Measurements from ENCODE around the gene SLC25A1.

The SLC25A1 gene

DNA sequence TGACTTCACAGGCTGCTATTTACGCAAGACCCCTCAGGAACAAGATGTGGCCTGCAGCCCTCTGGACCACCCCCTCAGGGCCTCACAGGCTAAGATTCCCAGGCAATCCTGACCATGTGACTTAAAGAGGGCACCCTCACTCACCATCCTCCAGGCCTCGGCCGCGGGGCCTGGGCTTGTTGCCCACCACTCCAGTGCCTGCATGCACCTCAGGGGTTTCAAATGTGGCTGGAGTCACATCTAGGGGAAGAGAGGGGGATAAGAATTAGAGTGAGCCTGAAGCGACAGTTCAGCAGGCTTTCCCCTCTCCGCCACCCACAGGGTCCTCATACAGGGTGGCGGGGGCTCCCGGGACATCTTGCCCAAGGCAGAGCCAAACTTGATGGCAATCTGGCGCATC, 36.1 kb downstream of the SLC25A1 start:
- DNase-seq (ENCODE audit: extremely low read depth in 1 of 2, low read depth in 1 of 2), result no peak

DNA sequence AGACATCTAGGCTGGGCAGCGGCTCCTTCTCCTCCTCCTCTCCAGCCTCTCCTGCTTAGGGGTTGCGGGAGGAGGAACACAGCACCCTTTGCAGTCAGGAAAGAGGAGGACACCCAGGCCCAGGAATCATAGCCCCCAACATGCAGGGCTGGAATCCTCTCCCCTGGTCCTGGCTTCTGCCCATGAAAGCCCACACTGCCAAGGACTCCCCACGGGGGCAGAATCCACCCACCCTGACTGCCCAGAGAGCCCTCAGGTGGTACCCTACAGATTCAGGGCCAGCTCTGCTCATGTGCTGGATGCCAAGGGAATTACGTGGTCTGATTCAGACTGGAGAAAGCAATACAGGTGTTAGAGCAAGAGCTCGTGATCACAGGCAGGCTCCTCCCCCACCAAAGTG, 38.6 kb downstream of the SLC25A1 start:
- no peak for DNase-seq (ENCODE audit: extremely low read depth in 1 of 2, low read depth in 1 of 2)

DNA sequence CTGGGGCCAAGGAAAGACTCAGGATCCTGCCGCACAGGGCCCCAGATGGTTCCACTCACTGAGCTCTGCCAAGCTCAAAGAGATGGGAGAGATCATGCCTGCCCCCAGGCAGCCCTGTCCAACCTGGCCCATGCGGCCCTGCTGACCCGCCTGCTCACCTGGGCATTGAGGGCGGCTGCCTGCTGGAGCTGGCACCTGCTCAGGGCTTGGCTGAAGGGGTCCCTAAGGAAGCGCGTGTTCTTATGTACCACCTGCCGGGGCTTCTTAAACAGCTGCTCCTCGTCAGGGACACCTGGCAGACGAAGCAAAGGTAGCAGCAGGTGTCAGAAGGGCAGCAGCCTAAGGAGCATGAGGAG, 39.6 kb downstream of the SLC25A1 start:
- no peak for DNase-seq (ENCODE audit: extremely low read depth in 1 of 2, low read depth in 1 of 2)

DNA sequence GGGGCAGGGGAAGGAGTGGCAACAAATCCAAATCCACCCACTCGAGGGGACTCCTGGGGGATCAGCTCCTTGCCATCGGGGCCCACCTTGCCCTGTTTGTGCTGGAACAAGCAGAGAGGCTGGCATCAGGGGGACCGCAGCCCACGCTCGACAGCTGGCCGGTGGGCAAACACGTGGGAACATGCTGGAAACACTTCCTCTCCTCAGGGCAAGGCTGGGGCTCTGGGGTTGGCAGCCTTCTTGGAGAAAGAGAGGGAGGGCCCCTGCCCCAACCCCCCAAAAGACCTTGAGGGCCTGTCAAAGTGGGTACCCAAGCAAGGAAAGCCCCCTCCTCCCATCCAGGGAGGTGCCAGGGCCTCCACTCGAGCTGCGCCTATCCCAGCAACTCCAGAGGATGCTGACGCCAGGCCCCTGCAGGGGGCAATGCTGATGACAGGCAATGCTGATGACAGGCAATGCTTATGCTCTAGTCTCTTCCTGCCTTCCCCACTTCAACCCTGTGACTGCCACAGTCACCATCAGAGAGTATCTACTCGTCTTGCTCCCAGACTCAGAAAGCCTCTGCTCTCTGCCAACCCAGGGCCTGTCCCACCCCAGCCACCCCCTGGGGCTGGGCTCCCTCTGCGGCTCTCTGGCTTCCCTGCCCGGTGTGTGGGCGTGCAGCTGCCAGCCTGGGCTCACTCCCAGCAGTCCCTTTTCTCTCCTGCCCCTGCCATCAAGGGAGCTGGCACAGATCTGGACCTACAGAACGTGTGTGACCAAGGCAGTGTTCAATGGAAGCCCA, 40.1 kb downstream of the SLC25A1 start:
- DNase-seq (ENCODE audit: extremely low read depth in 1 of 2, low read depth in 1 of 2), result no peak

DNA sequence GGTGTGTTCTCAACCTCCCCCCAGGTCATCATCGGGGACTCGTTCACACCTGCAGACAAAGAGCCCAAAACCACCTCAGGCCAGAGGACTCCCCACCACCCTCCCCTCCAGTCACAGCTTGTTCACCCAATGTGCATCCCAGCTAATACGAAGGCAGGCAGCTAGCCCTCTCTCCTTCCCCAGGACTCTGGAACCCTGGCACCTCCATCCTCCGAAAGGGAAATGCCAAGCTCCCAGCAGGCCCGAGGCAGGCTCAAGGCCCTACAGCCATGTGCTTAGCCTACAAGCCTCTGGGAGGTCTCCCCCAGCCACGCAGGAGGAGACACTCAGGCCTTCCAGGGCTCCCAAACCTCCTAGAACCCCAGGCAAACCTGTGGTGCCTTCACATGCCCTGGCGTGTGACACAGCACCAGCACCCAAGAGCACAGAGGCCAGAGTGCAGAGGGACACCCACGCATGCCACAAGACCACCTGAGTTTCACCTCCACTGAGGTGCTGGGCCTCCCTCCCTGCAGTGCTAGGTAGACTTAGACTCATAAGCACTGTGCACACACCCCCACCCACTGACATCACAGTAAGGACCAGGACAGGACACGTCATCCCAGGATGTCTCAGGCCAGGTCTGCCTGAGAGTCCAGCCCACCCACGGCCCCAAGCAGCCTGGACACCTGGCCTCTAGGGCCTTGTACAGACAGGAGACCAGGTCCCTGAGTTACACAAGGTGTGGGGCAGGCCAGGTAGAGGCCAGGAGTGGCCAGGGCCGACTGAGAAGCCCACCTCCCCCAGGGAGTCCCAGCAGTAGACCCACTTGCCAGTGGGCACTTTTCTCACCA, 40.9 kb downstream of the SLC25A1 start:
- no peak for DNase-seq (ENCODE audit: extremely low read depth in 1 of 2, low read depth in 1 of 2)

DNA sequence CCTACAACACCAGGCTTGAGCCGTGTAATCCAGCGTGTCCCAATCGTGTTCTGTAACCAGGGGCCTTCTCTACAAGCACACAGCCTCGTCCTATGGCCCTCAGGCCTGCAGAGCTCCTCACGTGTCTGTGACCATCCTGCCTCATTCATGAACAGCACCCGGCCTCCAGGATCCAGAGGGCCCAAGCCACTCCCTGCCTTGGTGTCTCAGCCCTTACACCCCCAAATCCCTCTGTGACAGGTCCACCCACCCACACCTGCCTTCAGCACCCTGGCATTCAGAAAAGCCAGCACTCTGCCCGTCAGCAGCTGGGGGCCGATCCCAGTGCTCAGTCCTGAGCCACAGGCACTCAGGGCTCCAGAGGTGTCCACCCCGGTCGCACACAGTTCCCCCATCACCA, 41.6 kb downstream of the SLC25A1 start:
- no peak for DNase-seq (ENCODE audit: extremely low read depth in 1 of 2, low read depth in 1 of 2)

DNA sequence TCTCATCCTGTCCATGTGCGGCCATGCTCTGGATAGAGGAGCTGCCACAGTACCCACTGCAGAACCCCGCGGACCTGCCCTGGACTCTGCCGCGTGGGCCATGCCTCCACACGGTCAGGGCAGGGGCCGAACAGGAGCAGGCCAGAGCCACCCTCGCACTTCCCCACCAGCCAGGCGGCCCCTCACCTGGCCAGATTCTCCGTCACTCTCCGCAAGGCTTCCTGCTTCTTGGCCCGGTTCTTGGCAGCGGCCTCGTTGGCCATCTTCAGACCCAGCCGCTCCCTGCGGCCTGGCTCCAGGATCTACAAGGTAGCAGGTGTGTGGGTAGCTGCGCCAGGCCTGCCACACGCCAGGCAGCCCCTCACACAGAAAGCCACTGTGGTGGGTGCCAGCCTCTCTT, 43.7 kb downstream of the SLC25A1 start:
- DNase-seq (ENCODE audit: extremely low read depth in 1 of 2, low read depth in 1 of 2), result no peak

DNA sequence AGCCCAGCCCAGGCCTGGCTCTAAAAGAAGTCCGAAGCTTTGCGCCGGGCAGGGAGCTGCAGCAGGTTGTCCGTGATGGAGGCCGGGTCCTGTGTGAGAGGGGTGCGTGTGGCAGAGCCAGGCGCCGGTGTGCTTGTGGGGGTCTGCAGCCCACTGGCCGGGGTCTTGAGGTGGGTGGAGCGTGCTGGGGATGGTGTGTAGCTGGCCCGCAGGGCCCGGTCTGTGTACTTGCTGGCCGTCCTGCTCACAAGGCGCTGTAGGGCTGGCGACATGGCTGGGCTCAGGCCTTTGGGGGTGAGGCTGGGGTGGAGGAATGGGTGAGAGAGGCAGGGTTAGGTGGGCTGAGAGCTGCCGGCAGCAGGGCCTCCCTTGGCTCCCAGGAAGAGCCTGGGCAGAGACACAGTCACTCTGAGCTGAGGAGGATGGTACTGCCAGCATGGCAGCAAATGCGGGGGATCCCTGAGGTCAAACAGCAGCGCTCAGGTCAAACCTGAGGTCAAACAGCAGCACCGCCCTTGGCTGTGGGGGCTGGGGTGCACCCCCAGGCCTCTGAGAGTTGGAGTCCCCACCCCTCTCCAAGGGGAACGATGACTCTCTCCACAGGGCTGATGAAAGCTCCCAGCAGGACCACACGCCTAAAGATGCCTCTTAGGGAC, 44.2 kb downstream of the SLC25A1 start:
- no peak for DNase-seq (ENCODE audit: extremely low read depth in 1 of 2, low read depth in 1 of 2)

DNA sequence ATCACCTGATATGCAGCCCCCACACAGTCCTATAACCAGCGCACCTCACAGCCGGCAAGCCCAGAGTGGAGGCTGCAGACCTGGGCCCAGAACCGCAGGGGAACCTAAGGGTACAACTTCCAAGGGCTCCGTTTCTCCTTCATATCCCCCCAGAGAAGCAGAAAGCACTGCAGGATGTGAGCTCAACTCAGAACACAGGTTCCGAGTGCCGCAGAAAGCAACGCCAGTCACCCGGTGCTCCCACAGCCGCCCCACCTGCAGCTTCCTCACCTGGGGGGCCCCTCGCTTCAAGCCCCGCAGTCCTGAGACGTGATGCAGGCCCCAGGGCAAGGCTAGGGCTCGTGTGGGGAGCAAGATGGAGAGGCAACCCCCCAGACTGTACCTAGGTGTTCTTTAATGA, 45.0 kb downstream of the SLC25A1 start:
- DNase-seq (ENCODE audit: extremely low read depth in 1 of 2, low read depth in 1 of 2), result no peak

DNA sequence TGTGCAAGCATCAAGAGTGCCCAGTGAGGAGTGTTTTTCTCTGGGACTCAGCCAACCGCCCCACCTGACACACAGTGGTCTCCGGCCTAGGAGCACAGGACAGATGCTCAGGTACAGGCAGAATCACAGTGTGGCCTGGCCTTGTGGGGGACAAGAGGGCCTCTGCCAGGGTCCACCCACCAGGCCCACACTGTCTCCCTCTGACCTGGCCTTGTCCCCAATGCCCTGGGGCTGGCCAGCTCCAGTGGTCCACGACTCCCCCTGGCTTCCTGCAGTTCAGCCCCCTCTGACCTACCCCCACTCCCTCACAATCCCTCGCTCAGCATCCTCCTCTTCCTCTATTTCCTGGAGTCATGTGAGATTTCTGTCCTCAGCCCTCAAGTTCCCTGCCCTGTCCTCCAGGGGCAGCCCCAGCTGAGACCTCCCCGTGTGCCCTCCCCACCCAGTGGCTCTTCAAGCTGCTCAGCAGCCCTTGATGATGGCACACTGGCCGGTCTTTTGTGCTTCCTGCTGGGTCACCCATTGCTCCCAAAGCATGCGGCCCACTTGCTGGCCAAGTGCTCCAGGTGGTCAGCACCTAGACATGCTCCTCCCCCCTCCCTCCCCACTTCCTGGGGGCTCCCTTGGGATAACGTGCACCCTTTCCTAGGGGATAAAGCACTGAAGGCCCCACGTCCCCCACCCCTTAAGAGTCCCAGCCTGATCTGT, 45.7 kb downstream of the SLC25A1 start:
- no peak for DNase-seq (ENCODE audit: extremely low read depth in 1 of 2, low read depth in 1 of 2)

DNA sequence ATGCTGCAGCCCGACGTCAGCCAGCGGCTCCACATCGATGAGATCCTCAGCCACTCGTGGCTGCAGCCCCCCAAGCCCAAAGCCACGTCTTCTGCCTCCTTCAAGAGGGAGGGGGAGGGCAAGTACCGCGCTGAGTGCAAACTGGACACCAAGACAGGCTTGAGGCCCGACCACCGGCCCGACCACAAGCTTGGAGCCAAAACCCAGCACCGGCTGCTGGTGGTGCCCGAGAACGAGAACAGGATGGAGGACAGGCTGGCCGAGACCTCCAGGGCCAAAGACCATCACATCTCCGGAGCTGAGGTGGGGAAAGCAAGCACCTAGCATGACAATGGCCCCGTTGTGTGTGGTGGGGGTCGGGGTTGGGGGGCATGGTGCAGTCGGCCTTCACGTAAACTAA, 46.4 kb downstream of the SLC25A1 start:
- DNase-seq (ENCODE audit: extremely low read depth in 1 of 2, low read depth in 1 of 2), result no peak

DNA sequence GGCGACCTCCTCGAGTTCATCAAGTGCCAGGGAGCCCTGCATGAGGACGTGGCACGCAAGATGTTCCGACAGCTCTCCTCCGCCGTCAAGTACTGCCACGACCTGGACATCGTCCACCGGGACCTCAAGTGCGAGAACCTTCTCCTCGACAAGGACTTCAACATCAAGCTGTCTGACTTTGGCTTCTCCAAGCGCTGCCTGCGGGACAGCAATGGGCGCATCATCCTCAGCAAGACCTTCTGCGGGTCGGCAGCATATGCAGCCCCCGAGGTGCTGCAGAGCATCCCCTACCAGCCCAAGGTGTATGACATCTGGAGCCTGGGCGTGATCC, 46.9 kb downstream of the SLC25A1 start:
- DNase-seq (ENCODE audit: extremely low read depth in 1 of 2, low read depth in 1 of 2), result no peak

DNA sequence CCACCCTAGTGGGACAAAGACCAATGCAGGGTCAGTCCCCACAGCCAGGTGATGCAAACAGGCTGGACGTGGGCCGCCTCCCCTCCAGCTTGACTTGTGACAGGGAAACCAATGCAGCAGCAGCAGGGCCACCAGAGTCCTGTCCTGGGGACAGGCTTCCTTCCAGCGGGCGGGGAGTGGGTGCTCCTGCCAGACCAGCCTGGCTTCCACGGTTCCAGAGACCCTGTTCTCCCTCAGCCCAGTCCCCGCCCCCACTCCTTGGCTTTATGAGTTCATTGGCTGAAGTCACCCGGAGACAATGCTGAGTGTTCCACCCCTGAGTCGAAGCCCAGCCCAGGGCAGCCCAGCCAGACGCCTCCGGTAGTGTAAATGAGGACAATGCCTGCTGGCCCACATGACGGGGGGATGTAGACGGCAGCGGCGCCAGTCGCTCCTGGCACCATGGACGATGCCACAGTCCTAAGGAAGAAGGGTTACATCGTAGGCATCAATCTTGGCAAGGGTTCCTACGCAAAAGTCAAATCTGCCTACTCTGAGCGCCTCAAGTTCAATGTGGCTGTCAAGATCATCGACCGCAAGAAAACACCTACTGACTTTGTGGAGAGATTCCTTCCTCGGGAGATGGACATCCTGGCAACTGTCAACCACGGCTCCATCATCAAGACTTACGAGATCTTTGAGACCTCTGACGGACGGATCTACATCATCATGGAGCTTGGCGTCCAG, 47.4 kb downstream of the SLC25A1 start, which contains the start of gene TSSK2:
TSSK2 (plus strand) TSS at position 350 of the 726 bp plus-strand sequence; CDS start at position 442, 92 bp downstream.
- DNase-seq (ENCODE audit: extremely low read depth in 1 of 2, low read depth in 1 of 2), result no peak

DNA sequence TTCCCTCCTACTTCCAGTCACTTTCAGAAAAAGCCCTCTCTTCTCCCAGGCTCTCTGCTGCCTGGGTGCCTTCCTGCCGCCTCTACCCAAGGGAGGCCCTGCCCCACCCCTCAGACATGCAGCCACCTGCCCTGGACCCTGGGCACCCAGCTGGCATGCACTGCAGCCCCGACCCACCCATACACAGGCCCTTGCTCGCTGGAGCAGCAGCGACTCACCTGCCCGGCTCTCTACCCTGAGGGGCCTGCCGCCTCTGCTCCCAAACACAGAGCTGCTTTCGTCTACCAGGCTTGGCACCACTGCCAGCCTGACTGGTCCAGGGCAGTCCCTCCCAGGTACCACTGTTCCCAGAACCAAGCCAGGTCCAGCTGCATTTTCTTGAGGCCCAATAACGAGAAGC, 48.7 kb downstream of the SLC25A1 start:
- DNase-seq (ENCODE audit: extremely low read depth in 1 of 2, low read depth in 1 of 2), result no peak

DNA sequence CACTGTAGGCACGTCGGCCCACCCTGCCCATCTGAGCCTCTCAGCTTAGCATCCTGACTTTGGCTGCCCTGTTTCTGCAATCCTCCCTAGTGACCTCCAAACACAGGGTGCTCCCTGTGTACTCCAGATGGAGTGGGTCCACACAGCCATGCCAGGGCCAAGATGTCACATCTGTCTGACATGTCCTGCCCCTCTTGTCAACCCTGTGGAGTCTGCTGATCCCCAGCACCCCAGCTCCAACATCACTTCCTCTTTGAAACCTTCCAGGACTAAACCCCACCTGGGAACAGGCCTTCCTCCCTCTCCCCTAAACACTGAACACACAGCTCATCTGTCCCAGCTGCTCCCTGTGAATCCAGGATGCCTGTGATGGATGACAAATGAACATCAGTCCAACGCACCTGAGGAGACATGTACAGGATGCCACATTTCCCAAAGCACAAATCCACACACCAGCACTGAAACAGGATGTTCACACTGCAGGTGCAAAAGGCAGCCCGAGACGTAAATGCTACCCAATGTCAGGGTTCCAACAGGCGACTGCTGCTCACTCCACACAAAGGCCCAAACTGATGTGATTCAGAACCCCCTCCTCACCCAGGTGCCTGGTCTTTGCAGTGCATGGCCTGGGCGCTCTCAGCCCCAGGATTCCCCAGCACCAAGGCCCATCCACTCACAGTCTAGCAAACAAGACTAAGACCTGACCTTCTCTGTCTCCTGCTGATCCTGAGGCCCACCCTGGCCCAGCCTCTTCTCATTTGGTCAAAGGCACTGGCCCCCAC, 49.4 kb downstream of the SLC25A1 start:
- no peak for DNase-seq (ENCODE audit: extremely low read depth in 1 of 2, low read depth in 1 of 2)

DNA sequence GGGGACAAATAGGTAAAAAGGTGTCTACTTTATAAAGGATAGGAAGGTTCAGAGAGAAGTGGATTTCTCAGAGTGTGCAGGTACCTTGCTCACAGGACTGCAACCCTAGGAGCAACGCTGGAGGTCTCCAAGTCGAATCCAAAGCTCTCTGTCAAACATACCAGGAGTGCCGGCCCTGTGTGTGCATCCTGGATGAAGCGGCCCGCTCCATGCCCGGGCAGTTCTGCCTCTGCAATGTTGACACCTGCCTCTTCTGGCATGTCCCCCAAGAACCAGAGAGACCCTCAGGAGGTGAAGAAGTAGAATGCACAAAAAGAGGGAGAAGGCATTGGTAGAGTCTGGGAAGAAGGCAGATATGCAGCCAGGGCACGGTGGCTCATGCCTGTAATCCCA, 50.5 kb downstream of the SLC25A1 start:
- no peak for DNase-seq (ENCODE audit: extremely low read depth in 1 of 2, low read depth in 1 of 2)

DNA sequence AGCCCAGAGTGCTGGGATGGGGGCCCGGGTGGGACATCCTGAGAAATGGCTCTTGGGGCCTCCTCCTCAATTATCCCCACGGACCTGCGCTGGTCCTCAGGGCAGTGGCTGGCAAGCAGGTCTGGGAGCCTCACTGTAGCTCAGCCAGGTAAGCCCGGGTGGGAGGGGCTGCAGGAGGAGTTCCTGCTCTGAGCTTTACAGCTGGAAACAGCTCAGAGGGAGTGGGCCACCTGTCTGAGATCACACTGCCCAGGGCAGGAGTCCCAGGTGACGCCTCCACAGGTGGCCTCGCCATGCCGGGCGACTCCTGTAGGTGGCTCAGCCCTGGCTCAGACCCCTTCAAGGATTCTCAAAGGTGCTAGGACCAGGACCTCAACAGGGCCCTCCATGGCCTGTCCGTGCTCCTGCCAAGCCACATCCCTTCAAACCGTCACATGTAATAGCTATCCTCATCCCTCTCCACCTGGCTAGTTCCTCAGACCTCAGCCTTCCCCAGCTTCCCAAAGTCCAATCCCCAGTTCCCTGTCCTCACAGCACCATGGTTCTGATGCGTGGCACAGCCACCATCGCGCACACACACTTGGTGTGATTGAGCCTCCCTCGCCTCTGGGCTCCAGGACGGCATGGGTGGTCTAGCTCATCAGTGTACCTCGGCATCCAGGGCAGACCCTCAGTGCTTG, 51.1 kb downstream of the SLC25A1 start:
- DNase-seq (ENCODE audit: extremely low read depth in 1 of 2, low read depth in 1 of 2), result no peak

DNA sequence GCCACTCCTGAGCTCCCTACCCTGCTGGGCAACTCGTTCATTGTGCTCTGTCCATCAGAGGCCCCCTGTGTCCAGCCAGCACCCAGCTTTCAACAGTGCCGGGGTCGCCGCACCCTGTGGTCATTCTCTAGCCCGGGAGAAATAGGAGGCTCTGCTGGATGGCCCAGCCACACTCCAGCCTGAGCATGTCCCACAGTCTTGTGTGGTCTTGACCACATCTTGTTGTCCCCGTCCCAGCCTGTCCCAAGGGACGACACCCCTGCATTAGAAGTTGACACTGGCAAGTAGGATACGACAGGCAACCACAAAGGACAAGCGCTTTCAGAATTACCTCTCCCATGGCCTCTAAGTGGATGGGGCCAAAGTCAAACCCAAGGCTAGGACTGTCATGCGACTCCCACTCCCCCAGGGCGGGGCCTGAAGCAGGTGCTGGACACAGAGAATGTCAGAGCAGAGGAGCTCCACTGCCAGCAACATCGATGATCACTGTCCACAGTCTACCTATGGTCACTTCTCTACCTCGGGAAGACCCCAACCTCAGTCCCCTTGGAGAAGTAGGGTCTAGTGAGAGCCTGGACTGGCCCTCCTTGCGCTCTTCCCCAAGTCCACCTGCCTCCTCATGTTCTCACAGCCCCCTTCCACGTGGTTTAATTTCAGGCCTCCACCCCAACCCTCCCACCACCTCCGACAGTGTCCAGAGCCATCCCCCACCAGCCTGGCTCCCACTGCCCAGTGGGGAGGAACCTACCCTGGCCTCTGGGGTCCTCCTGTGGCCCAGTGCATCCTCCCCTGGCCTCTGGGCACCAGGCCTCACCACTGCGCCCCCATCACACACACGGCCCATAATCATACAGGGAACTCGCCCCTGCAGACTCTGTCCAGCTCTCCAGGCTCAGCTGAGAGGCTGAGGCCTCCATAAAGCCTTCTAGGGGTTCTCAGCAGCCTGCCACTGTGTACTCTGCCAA, 51.9 kb downstream of the SLC25A1 start:
- DNase-seq (ENCODE audit: extremely low read depth in 1 of 2, low read depth in 1 of 2), result no peak

Measured in stimulated activated CD8-positive, alpha-beta memory T cell treated with anti-CD3 and anti-CD28 coated beads, Interleukin-7, amount 100 ng/mL, for 48 hours (primary cell).